Prostate gland (tissue), 2 donors: ENCODE data around the gene TXLNG.

ENCODE experiments used
- CTCF ChIP-seq, 4 experiments: fragments of 200-600 bp in 2 of 4; fragments of 450-650 bp in 2 of 4; sonication (generic) in 2 of 4; IDR thresholded peaks; 1 replicate in 3 of 4; 2 replicates in 1 of 4; pipeline ENCODE4 v1.5.1; 2016 to 2019; ENCODE audit warnings: antibody characterized with exemption in 4 of 4, mild to moderate bottlenecking in 2 of 4, moderate library complexity in 2 of 4
- POLR2A ChIP-seq: fragments of 450-650 bp; IDR thresholded peaks from one replicate; pipeline ENCODE4 v1.6.1; 2016; ENCODE audit warnings: antibody characterized with exemption, mild to moderate bottlenecking
- POLR2AphosphoS5 ChIP-seq: sonication (generic); formaldehyde crosslinking; IDR thresholded peaks from one replicate; pipeline ENCODE4 v1.6.1; 2017; ENCODE audit warnings: antibody characterized with exemption

- no peak for TF ChIP-seq CTCF (IDR thresholded peaks at IDR 0.05)
- no peak for TF ChIP-seq POLR2AphosphoS5
- TF ChIP-seq POLR2A, result no peak
Observed at GRCh38 chrX:16851421-16851820, 65.2 kb downstream of the TXLNG start.
